B cell (primary cell): ENCODE results near the gene HSP90B1. TPM values are rescaled to one million over a fixed set of nuclear protein-coding genes. Genes with fewer than 3 reads are reported as not detected.

Source experiments
- ATAC-seq: fragments of 200-7000 bp; cut with Tn5 transposase; one replicate; pipeline ENCODE4 v1.10.0; 2021; ENCODE audit warnings: low read depth, mild to moderate bottlenecking, moderate number of reproducible peaks, moderate library complexity
- CTCF ChIA-PET: fragments of 350-600 bp; sonication (Branson Sonifier 250); formaldehyde crosslinking; loops from one replicate; lab custom pipeline; 2021; ENCODE audit warnings: antibody characterized with exemption, inconsistent platforms; lab: Charles Lee
- POLR2A ChIA-PET: fragments of 350-600 bp; sonication (Branson Sonifier 250); formaldehyde crosslinking; loops from one replicate; lab custom pipeline; 2021; ENCODE audit warnings: antibody characterized with exemption; lab: Charles Lee
- DNase-seq: peaks from one replicate; pipeline ENCODE4 v3.0.0; 2013
- H2AFZ ChIP-seq: 2 replicates; pipeline ENCODE4 v1.6.1; 2012; ENCODE audit warnings: mild to moderate bottlenecking, low read depth, low read length; ENCODE audit not compliant: insufficient read depth, poor library complexity, severe bottlenecking
- H3K27ac ChIP-seq, 2 donors: 1 replicate in 1 of 2; 2 replicates in 1 of 2; pipeline ENCODE4 v1.5.1; 2012 to 2013; ENCODE audit warnings: low read length in 2 of 2, mild to moderate bottlenecking in 2 of 2, moderate library complexity in 1 of 2
- H3K27me3 ChIP-seq, 4 experiments: fragments of 200-600 bp in 1 of 4; sonication (generic) in 1 of 4; replicated peaks in 1 of 4; 1 replicate in 2 of 4; 2 replicates in 2 of 4; pipeline versions ENCODE4 v1.6.1 to v1.7.0; 2013 to 2016; ENCODE audit warnings: low read length in 3 of 4, mild to moderate bottlenecking in 2 of 4, mixed read lengths in 1 of 4, moderate library complexity in 1 of 4; ENCODE audit not compliant: insufficient read depth in 4 of 4, control insufficient read depth in 3 of 4; ENCODE audit errors: control extremely low read depth in 1 of 4
- H3K36me3 ChIP-seq, 2 experiments: replicated peaks in 1 of 2; 1 replicate in 1 of 2; 2 replicates in 1 of 2; pipeline versions ENCODE4 v1.6.1 to v1.7.1; 2013; ENCODE audit warnings: low read length in 1 of 2; ENCODE audit not compliant: insufficient read depth in 2 of 2, control insufficient read depth in 1 of 2; ENCODE audit errors: control extremely low read depth in 1 of 2, extremely low read depth in 1 of 2
- H3K4me1 ChIP-seq, 2 donors: fragments of 200-600 bp in 1 of 2; sonication (generic) in 1 of 2; 1 replicate in 1 of 2; 2 replicates in 1 of 2; pipeline versions ENCODE4 v1.5.1 to v1.6.1; 2013 to 2017; ENCODE audit warnings: low read length in 2 of 2; ENCODE audit not compliant: control insufficient read depth in 2 of 2, insufficient read depth in 2 of 2
- H3K4me2 ChIP-seq: replicated peaks from 2 replicates; pipeline ENCODE3; 2012; ENCODE audit warnings: mild to moderate bottlenecking, low read depth, low read length; ENCODE audit not compliant: poor library complexity, severe bottlenecking
- H3K4me3 ChIP-seq, 5 experiments: fragments of 200-600 bp in 1 of 5; sonication (generic) in 1 of 5; 1 replicate in 3 of 5; 2 replicates in 2 of 5; pipeline versions ENCODE4 v1.5.1 to v1.7.0; 2011 to 2016; ENCODE audit warnings: low read length in 4 of 5, mild to moderate bottlenecking in 4 of 5, low read depth in 2 of 5, control low read depth in 1 of 5, moderate library complexity in 1 of 5; ENCODE audit not compliant: insufficient read depth in 1 of 5; ENCODE audit errors: control extremely low read depth in 1 of 5, extremely low read depth in 1 of 5
- H3K79me2 ChIP-seq: fragments of 200-600 bp; sonication (generic); one replicate; pipeline ENCODE4 v1.6.0; 2016; ENCODE audit warnings: low read length; ENCODE audit not compliant: control insufficient read depth, insufficient read depth
- H3K9ac ChIP-seq: fragments of 200-600 bp; sonication (generic); 2 replicates; pipeline ENCODE4 v1.6.1; 2017; ENCODE audit warnings: mild to moderate bottlenecking, low read length, moderate library complexity
- H3K9me3 ChIP-seq, 3 donors: one replicate each; pipeline versions ENCODE4 v1.6.1 to v1.7.1; 2013; ENCODE audit warnings: low read length in 2 of 3; ENCODE audit not compliant: control insufficient read depth in 2 of 3, insufficient read depth in 1 of 3; ENCODE audit errors: control extremely low read depth in 1 of 3
- H4K20me1 ChIP-seq: 2 replicates; pipeline ENCODE4 v1.6.0; 2012; ENCODE audit warnings: mild to moderate bottlenecking, low read length; ENCODE audit not compliant: insufficient read depth, control insufficient read depth, poor library complexity, severe bottlenecking
- H3K27ac Mint-ChIP-seq: one replicate; pipeline ENCODE4 v1.8.0; 2021; ENCODE audit warnings: mixed read lengths
- H3K27me3 Mint-ChIP-seq: one replicate; pipeline ENCODE4 v1.8.0; 2021; ENCODE audit warnings: mixed read lengths
- H3K4me1 Mint-ChIP-seq: one replicate; pipeline ENCODE4 v1.8.0; 2021; ENCODE audit warnings: mixed read lengths
- H3K4me3 Mint-ChIP-seq: one replicate; pipeline ENCODE4 v1.8.0; 2021; ENCODE audit warnings: mixed read lengths
- H3K9me3 Mint-ChIP-seq: one replicate; pipeline ENCODE4 v1.8.0; 2022; ENCODE audit warnings: mixed read lengths; ENCODE audit not compliant: insufficient read depth
- CTCF ChIP-seq: fragments of 200-600 bp; IDR thresholded peaks from one replicate; pipeline ENCODE4 v1.8.0; 2022; ENCODE audit warnings: antibody characterized with exemption, mild to moderate bottlenecking
- EZH2 ChIP-seq: IDR thresholded peaks from 2 replicates; pipeline ENCODE4 v1.6.1; 2012; ENCODE audit warnings: borderline replicate concordance, low read depth, mild to moderate bottlenecking, moderate library complexity, low read length; ENCODE audit not compliant: insufficient read depth, poor library complexity, severe bottlenecking
- WGBS: methylation state at CpG from one replicate; pipeline ENCODE4 v1.1.5; 2013; ENCODE audit warnings: missing lambda C conversion rate; ENCODE audit not compliant: insufficient coverage; 5-methylcytosine and 5-hydroxymethylcytosine counted together
- intact Hi-C: fragments of 100-400 bp; cut with micrococcal nuclease; formaldehyde crosslinking; loops from one replicate; pipeline ENCODE4 v1.10.0; 2022
- polyA plus RNA-seq: library from polyadenylated mRNA; depleted of rRNA; stranded (reverse); fragments of >200 nt; gene quantifications from 2 replicates; pipeline ENCODE4 v1.2.3, GENCODE V29; 2012
- total RNA-seq, 2 donors: library from RNA; stranded (reverse); fragments of 120-200 nt in 1 of 2; gene quantifications; 1 replicate in 1 of 2; 2 replicates in 1 of 2; pipeline versions ENCODE4 v1.2.3 to v1.2.4, GENCODE V29; 2013 to 2022

HSP90B1 gene
- total and polyA plus RNA-seq, 2 donors (not counting 1 experiment from before 2014, with no cell fraction given) = 94.5 to 203 TPM

GRCh38 chr12:103915306-103915705 is 14.9 kb upstream of the HSP90B1 start:
- Mint-ChIP-seq H3K27ac (no peak overlapping the region), H3K27me3 (peaks cover 3% of the 10 kb centered on the region), H3K4me1 (no peaks in the 10 kb centered on the region), H3K4me3 (no peak overlapping the region), H3K9me3 (peaks cover 4% of the 10 kb centered on the region)
- ChIA-PET CTCF (no interaction called here), POLR2A (interaction anchor here (1.4 kb wide), 1 partner anchor 12 kb away, joined by 3 read pairs; no protein-coding TSS in a partner anchor)
- Histone ChIP-seq H3K27ac (no peak overlapping the region), H3K27me3 (no peaks in the 10 kb centered on the region), H3K4me2 (no peak overlapping the region), H3K9me3 (peaks cover 0 to 4% (median 4%) of the 10 kb centered on the region in 3 donors), H2AFZ (no peak overlapping the region), H3K36me3 (no peaks in the 10 kb centered on the region), H3K4me1 (no peaks in the 10 kb centered on the region), H3K9ac (no peak overlapping the region), H3K79me2 (no peaks in the 10 kb centered on the region), H4K20me1 (no peaks in the 10 kb centered on the region), H3K4me3 (no peak overlapping the region)
- intact Hi-C loops = no loop called here
- TF ChIP-seq CTCF (no peak), EZH2 (no peak)
- WGBS = 90% methylated on average over 8 of the region's 8 CpGs
- no peak for DNase-seq
- ATAC-seq = no peak

DNA sequence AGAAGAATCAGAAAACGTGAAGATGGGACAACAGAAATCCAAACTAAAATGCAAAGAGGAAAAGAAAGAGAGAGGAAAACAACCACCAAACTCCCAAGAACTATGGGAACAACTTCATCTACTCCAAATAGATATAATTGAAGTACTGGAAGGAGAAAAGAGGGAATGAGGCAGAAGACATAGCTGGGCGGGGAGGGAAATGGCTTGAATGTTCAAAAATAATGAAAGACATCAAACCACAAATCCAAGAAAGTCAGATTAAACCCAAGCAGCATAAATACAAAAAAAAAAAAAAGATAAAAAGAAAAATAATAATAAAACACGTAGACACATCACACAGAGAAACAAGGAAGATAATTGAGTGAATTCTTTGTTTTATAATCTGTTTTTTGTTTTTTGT is 12.3 kb upstream of the HSP90B1 start:
- no peak overlapping the region for H2AFZ ChIP-seq
- no peak overlapping the region for H3K27ac Mint-ChIP-seq
- no peak for ATAC-seq
- H3K9me3 ChIP-seq = peaks cover 0 to 4% (median 4%) of the 10 kb centered on the region in 3 donors
- no peak overlapping the region for H3K4me3 ChIP-seq
- H3K9me3 Mint-ChIP-seq = peaks cover 4% of the 10 kb centered on the region
- CTCF ChIA-PET = no interaction called here
- DNase-seq = no peak
- no peak overlapping the region for H3K9ac ChIP-seq
- no peak for TF ChIP-seq EZH2
- TF ChIP-seq CTCF = no peak
- no peak overlapping the region for H3K4me2 ChIP-seq
- peaks cover 3% of the 10 kb centered on the region for H3K27me3 Mint-ChIP-seq
- intact Hi-C loops = no loop called here
- no peaks in the 10 kb centered on the region for H3K4me1 ChIP-seq
- H3K4me3 Mint-ChIP-seq = no peak overlapping the region
- no peaks in the 10 kb centered on the region for H3K4me1 Mint-ChIP-seq
- WGBS = no CpG with 5 or more reads among the region's 3 CpGs
- H3K27me3 ChIP-seq = no peaks in the 10 kb centered on the region
- H3K36me3 ChIP-seq = no peaks in the 10 kb centered on the region
- POLR2A ChIA-PET = no interaction called here
- no peaks in the 10 kb centered on the region for H3K79me2 ChIP-seq
- no peaks in the 10 kb centered on the region for H4K20me1 ChIP-seq
- H3K27ac ChIP-seq = no peak overlapping the region
